Mesenteric fat pad (tissue), 1 donor: Measurements from ENCODE around the gene SERPINA10. TPM values are rescaled to one million over a fixed set of nuclear protein-coding genes. Genes with fewer than 3 reads are reported as not detected.

Experiments used
- DNase-seq: peaks from one replicate; pipeline ENCODE4 v3.0.0-alpha.2; 2020; ENCODE audit warnings: low spot score
- long read RNA-seq: library from polyadenylated mRNA; unstranded; transcript quantifications from one replicate; pipeline ENCODE4 v2.0.0, GENCODE V29; 2020
- total RNA-seq: library from RNA; stranded (reverse); fragmentation: NEBNext Ultra II Directional; extraction: Animal tissue kit (Norgen Biotek cat#: 25700); gene quantifications from one replicate; pipeline ENCODE4 v1.2.1, GENCODE V29; 2021
- donor health status: DM: yes; HTN: yes; CAD: no.

SERPINA10 gene, protein sequence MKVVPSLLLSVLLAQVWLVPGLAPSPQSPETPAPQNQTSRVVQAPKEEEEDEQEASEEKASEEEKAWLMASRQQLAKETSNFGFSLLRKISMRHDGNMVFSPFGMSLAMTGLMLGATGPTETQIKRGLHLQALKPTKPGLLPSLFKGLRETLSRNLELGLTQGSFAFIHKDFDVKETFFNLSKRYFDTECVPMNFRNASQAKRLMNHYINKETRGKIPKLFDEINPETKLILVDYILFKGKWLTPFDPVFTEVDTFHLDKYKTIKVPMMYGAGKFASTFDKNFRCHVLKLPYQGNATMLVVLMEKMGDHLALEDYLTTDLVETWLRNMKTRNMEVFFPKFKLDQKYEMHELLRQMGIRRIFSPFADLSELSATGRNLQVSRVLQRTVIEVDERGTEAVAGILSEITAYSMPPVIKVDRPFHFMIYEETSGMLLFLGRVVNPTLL
- not detected for total RNA-seq
- long read RNA-seq, full-length matches to known transcripts: 1 of 1 reads
- long read RNA-seq, partial matches to known transcripts: 0 of 1 reads
- long read RNA-seq, other reads (novel, unspliced or antisense): 0 of 1 reads

DNA sequence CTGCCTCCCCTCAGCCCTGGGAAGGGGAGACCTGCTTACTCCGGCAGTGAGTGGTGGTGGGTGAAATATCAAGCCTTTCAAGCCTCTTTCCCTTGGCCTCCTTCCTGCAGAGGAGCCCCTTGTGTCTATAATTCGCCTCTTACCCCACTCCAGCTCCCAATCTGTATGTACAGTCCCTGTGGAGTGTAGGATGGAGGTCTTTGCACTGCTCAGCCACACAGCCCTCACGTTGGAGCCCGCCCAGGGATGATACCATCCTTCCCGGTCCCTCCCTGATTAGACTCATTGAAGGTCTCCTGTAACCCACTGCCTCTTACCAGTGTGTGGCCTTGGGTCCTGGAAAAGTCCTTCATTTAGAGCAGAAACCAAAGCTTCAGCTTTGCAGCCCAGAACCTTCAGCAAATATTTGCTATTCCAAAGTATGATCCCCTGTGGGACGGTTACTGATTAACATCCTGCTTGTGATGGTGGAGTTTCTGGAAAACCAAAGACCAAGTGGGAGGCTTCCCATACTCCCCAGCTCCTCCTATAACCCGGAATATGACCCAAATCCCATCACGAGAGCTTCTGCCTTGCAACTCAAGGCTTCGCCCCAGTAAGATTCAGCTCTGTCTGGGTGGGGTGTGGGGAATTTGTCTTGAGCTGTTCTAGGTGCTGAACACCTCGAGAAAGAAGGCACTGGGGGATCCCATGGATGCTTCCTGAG is at the start of gene SERPINA10:
Gene SERPINA10, minus strand, starts transcription at position 397 of the 706 bp plus-strand sequence. CDS start 2,675 bp downstream, outside the sequence.
- DNase-seq: no peak

DNA sequence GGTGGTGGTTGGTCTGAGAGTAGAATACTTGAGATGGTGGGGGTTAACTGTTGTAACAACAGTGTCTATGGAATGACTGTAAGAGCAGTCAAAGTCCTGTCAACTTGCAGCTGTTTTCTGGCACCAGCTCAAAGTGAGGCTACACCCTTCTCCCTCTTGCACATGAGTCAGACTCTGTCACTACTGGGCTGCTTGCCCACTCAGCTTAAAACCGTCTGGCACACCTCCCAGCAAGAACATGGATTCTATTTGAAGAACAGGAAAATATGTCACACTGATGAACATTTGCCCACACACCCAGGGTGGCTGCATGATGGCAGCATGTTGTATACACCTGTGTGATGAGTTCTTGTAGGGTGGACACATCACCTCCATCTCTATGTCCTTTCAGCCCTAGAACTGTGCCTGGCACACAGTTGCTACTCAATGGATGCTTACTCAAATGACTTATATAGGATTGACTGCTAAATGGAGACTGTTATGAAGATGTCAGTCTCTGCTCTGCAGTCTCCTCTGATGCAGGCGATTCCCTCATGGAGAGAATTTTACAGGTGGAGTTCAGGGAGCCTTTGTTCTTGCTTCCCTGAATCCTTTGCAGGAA is 49.4 kb upstream of the SERPINA10 start:
- no peak for DNase-seq

DNA sequence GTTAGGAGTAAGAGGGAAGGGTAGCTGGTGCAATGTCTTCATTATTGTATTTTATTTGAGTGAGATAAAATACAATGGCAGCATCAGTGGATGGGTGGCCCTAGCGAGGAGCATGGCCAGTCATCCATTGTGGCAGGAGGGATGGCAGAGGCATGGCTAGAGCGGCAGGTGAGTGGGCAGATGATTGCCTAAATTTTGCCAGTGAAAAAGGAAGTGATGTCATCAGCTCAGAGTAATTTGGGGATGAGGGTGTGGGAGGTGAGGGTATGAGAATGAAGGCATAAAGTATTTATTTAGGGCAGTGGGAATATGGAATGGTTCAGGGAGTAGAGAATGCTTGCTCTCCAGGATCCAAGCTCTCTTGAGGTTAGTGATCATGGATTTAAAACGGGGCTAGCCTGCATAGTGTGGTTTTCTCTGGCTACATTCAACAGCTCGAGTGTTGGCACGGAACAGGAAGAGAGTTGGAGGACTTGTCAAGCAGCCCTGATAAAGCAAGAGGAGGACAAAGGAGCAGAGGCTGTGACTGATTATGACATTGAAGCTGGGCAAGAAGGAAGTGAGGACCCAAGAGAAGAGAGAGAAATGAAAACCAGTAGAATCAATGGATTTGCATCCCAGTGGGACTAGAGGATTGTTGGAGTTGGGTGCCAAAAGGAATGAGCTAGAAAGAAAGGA is 48.7 kb upstream of the SERPINA10 start:
- no peak for DNase-seq

DNA sequence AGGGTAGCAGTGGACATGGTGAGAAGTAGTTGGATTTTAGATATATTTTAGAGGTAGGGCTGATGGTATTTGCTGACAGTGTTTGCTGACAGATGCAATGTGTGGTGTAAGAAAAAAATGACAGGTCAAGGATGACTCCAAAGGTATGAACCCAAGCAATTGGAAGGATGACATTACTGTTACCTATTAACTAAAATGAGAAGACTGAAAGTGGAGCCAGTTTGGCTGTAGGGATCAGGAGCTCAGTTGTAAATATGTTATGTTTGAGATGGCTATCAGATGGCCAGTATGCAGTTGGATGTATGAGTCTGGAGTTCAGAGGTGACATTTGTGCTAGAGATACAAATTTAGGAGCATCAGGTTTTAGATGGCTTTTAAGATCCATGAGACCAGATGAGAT is 47.5 kb upstream of the SERPINA10 start:
- DNase-seq: no peak

DNA sequence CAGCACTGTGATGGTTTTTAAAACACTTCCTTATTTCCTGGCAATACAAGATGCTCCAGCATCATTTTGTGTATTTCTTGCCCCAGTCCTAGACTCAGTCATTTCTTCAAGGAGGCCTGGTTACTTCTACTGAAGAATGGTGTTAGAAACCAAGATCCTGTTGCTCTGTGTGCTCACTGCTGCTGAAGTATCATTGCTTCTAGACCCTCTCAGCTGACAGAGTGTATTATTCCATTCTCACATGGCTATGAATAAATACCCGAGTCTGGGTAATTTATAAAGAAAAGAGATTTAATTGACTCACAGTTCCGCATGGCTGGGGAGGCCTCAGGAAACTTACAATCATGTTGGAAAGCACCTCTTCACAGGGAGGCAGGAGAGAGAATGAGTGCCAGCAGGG is 45.0 kb upstream of the SERPINA10 start:
- no peak for DNase-seq

DNA sequence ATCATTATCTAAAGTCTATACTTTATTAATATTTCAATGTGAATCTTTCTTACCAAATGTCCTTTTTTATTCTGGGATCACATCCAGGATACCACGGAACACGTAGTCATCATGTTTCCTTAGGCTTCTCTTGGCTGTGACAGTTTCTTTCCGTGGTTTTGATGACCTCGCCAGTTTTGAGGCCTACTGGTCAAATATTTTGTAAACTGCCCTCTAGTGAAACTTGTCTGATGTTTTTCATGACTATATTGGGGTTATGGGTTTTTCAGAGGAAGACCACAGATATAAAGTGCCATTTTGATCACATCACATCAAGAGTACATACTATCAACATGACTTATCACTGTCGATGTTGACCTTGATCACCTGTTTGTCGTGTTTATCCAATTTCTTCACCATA is 44.2 kb upstream of the SERPINA10 start:
- DNase-seq: no peak

DNA sequence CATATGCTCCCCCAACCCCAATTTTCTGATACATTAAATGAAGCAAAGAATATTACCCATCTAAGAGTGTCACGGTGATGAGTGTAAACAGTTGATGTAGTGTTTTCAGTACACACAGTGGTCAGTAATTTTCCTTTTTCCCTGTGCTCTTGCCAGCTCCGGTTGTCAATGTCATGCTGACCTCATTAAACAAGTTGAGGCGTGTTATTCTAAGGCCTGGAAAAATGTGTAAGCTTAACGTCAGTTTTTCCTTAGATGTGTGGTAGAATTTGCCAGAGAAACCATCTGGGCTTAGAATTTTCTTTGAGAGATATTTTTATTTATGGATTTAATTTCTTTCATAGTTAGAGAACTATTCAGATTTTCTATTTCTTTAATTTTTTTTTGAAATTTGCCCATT is 41.8 kb upstream of the SERPINA10 start:
- no peak for DNase-seq

DNA sequence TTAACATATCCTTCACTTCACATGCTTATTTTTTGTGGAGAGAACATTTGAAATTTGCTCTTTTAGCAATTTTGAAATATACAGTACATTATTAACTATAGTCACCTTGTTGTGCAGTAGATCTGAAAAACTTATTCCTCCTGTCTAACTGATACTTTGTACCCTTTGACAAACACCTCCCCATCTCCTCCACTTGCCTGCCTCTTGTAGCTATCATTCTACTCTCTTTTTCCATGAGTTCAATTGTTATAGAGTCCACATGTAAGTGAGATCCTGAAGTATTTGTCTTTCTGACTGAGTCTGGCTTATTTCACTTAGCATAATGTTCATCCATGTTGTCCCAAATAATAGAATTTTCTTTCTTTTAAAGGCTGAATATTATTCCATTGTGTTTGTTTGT is 39.5 kb upstream of the SERPINA10 start:
- DNase-seq: no peak

DNA sequence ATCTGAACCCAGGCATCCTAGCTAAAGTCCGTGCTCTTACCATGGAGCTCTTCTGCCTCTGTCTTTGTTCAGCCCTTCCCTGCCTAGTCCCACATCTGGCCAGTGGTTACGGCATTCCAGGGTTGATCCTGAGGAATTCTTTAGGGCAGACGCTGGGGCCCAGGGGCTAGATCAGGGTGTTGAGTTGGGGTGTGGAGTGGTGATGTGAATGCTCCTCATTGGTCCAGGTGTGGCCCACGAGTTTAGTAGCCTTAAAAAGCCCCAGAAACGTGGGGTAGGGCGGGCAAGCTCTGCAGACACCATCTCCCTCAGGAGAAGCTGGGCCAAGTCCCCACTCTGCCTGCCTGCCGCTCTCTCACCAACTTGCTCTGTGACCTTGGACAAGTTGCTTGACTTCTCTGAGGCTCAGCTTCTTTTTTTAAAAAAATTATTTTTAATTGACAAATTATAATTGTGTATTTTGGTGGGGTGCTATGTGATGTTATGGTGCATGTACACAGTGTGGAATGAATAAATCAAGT is 39.1 kb upstream of the SERPINA10 start:
- no peak for DNase-seq

DNA sequence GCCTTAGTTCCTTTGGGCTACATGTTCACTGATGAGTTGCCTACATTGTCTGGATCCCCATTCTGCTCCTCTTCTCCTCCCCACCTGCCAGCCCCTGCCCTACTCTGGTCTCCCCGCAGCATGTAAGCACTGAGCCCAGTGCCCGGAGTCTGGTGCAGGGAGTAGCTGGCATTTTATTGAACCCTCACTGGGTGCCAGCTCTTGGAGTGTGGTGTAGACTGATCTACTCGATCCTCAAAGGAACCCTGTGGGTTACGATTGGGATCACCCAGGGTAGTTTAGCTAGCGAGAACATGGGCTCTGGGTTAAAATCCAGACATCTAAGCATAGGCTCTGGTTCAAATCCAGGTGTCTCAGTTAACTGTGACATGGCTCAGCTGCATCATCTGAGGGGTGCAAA is 38.4 kb upstream of the SERPINA10 start:
- DNase-seq: no peak

DNA sequence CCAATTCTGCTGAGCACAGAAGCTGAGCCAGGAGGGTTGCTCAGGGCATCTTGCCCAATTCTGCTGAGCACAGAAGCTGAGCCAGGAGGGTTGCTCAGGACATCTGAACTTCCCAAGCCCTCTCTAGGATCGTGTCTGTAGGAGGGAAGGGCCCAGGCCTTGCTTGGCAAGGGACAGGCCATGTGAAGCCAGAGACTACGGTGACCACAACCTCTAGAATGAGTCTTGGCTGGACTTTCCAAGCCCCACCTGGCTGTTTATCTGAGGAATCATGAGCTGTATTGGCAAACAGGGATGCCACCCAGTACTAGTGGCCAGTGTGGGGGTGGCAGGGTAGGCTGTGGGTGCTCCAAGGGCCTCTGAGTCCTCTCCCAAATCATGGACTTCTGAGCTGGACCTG is 37.8 kb upstream of the SERPINA10 start:
- DNase-seq: no peak

DNA sequence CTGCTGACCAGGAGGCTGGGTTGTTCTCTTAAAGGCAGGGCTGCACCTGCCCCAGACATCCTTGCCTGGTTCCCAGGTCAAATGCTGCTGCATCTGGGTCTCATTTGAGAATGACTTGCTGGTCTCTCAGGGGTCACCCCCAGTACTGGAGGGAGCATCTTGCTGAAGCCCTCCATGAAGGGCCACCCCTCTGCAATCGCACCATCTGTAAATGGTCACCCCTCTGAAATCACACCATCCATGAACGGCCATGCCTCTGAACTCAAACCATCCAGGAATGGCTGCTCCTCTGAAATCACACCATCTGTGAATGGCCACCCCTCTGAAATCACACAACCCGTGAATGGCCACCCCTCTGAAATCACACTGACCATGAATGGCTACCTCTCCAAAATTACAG is 37.4 kb upstream of the SERPINA10 start:
- DNase-seq: no peak

DNA sequence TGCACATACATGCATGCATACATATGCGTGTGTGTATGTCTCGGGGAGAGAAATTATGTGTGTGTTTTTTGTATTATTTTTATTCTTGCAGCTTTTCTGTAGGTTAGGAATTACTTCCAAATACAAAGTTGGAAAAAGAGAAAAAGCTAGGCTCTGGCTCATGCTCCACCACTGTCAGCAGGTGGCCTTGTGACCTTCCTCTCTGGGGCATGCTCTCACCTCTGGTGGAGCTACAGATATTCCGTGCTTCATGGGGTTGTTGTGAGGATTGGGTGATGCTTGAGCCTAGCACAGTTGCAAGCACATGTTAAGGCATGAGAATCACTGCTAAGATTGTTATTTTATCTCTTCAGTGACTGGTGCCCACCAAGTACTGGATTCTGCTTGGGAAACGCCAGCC is 36.8 kb upstream of the SERPINA10 start:
- DNase-seq: no peak

DNA sequence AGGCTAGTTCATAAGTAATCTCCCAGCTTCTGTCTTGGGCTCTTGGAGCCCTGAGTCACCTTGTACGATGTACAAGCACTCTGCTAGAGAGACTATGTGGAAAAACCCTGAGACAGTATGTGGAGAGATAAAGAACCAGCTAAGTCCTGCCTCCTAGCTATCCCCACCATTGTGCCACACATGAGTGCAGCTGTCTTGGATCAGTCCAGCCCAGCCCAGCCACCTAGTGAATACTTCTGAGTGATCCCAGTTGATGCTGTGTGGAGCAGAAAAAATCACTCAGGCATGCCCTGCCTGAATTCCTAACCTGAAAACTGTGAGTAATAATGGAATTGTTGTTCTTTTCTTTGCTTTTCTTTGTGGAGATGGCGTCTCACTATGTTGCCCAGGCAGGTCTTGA is 35.1 kb upstream of the SERPINA10 start:
- peak; percentile 37 for DNase-seq

DNA sequence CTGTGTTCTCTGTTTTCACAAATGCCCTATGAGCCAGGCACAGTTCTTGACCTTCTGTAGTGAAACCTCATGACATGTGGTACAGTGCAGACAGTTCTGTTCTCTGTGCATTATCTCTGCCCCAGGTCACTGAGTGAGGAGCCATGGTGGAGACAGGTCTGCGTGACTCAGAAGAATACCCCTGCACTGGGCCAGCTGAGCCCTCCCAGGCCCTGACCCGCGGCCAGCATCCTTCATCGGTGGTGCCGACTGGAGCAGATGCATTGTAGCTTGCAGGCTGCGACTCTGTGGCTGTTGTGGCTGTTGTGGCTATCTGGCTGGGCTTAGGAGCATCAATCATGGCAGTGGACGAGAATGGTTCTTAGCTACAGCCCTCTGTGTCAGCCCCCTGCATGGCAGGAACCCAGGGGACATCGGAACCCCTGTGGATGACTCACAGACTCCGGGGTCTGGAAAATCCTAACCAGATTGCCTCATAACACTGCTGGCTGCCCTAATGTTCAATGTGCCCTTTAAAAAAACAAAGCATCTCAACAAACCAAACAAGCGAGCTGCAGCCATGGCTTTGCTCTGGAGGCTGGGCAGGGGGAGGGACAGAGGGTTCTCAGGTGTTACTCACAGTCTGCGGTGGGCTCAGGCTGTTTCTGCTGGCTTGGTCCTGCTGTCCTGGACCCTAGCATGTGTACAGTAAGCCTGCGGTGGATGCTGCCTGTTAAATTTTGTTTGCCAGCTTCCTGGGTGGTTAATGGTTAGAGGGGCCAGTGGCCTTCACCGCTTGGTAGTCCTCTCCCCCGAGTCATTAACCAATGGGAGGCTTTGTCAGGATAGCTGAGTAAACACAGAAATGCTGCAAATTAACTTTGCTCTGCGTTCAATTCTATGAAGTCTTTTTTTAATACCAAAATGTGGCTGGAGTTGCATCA is 29.8 kb upstream of the SERPINA10 start, which contains the start of gene SERPINA6:
Gene SERPINA6, minus strand, starts transcription at position 689 of the 923 bp plus-strand sequence. CDS start 8,688 bp downstream, outside the sequence.
- DNase-seq: no peak

DNA sequence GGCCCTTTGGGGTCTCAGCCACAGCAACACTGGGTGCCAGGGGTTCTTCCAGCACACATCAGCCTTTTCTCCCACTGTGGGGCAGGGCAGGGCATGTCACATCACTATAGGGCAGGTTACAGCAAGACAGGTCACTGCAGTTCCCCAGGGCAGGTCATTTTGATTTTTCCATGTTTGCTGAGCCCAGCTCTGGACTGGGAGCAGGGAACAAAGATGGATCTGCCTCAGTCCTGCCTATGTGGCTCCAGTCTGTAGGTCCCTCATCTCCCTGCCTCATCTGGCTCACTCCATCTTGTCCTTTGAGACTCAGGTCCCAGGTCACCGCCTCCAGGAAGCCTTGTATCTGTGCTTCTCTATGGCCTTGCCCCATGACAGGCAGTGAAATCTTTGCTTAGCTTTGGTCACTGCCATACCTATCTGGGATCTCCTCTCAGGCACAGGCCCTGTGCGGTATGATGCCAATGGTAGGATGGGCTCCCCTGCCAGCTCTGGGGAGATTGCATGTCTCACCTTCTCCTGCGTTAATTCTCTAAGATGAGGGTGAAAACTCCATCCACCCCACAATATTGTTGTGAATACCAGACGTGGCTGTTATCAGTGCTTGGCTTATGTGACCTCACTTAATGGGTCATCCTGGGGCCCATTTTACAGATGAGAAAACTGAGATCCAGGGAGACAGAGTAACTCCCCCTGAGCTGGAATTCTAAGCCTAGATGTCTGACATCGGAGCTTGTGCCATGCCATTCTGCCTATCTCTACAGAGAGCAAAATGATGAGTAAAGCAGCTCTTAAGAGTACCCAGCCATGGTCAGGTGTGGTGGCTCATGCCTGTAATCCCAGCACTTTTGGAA is 28.6 kb upstream of the SERPINA10 start:
- DNase-seq: no peak

DNA sequence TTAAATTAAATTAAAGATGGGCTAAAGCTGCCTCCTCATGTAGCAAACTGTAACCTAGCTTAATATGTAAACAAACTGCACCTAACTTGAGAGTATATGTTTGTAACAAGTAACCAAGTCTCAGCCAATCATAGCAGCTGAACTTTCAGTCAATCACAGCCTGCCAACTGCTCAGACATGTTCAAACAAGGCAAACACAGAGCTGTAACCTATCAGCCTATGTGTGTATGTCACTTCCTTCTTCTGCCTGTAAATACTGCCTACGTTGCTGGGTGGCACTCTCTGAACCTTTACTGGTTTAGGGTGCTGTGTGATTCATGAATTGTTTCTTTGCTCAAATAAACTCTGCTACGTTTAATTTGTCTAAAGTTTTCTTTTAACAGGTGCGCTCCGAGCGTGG is 27.2 kb upstream of the SERPINA10 start:
- DNase-seq: no peak

DNA sequence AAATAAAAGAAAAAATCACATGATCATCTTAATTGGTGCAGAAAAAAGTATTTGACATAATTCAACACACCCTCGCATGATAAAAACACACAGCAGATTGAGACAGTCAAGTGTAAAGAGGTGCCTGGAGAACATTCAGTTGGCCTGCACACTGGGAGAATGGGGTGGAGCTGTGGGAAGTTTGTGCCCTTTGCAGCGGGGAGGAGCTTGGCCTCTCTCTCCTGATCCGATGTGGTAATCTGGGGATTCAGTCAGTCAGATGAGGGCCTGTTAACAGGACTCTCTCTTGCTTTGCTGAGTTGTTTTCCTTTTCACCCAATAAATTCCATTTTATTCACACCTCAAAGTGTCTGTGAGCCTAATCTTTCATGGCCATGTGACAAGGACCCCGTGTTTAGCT is 24.2 kb upstream of the SERPINA10 start:
- no peak for DNase-seq

DNA sequence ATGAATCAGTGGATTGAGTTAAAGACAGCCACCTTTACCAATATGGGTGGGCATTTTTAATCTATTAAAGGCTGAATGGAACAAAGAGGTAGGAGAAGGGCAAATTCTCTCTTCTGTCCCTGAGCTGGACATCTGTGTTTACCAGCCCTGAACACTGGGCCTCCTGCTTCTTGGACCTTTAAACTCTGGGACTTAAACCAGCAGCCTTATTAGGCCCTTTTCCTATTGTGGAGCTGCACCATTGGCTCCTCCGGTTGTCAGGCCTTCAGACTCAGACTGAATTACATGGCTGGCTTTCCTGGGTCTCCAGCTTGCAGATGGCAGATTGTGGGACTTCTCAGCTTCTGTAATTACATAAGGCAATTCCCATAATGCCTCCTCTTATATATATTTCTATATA is 23.6 kb upstream of the SERPINA10 start:
- no peak for DNase-seq
